Measurements from ENCODE around the gene CAP1. TPM values are rescaled to one million over a fixed set of nuclear protein-coding genes. Genes with fewer than 3 reads are reported as not detected.

Gene CAP1
- total and polyA plus RNA-seq, 2 donors: 202 to 268 TPM

DNA sequence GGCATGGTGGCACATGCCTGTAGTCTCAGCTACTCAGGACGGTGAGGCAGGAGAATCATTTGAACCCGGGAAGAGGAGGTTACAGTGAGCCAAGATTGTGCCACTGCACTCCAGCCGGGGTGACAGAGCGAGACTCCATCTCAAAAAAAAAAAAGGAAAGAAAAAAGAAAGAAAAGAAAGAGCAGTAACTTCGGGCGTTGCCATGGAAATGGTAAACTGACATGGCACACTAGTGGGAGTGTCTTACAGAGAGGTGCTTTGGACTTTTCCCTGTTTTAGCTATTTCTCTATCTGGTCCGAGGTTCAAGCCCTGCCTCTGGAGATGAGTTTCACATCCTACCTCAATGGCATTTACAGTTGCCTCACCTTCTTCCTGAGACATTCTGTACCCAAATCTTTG lies 79.6 kb downstream of the CAP1 start:
- DNase-seq (ENCODE audit: low read depth in 6 of 9, low spot score in 9 of 9): no peak
- peaks cover 0 to 2% of the 10 kb centered on the region in 2 donors for H3K27me3 ChIP-seq (ENCODE audit: control insufficient read depth in 2 of 2, insufficient read depth in 1 of 2, low read length in 1 of 2)
- H3K9me3 ChIP-seq (ENCODE audit: control insufficient read depth in 2 of 2, insufficient read depth in 1 of 2, low read length in 1 of 2): no peaks in the 10 kb centered on the region
- H3K4me1 ChIP-seq (ENCODE audit: control insufficient read depth in 2 of 2, insufficient read depth in 2 of 2, low read length in 2 of 2): no peaks in the 10 kb centered on the region
- WGBS: 95% methylated on average over 7 of the region's 7 CpGs
- H3K27ac ChIP-seq (ENCODE audit: low read depth in 1 of 2, low read length in 1 of 2): no peak overlapping the region
- H3K4me3 ChIP-seq (ENCODE audit: low read length in 2 of 2): no peak overlapping the region
- H3K36me3 ChIP-seq (ENCODE audit: control insufficient read depth in 2 of 2, insufficient read depth in 2 of 2, low read length in 1 of 2): no peaks in the 10 kb centered on the region

Other genes with a start within 250 kb of the CAP1 start
- gene TRIT1, start 157.2 kb upstream of the CAP1 start, total RNA-seq: 22.9 TPM
- gene TRIT1, start 157.2 kb upstream of the CAP1 start, polyA plus RNA-seq: 27.2 TPM
- 12.4 TPM for gene MYCL, start 138.8 kb upstream of the CAP1 start, total RNA-seq
- gene MYCL, start 138.8 kb upstream of the CAP1 start, polyA plus RNA-seq: 8.9 TPM
- gene MFSD2A, start 85.6 kb upstream of the CAP1 start, total RNA-seq: 2.3 TPM
- 2.9 TPM for gene MFSD2A, start 85.6 kb upstream of the CAP1 start, polyA plus RNA-seq
- 81.5 TPM for gene PPT1, start 56.5 kb downstream of the CAP1 start, total RNA-seq
- gene PPT1, start 56.5 kb downstream of the CAP1 start, polyA plus RNA-seq: 97.3 TPM
- gene RLF, start 120.7 kb downstream of the CAP1 start, total RNA-seq: 22.4 TPM
- gene RLF, start 120.7 kb downstream of the CAP1 start, polyA plus RNA-seq: 10.8 TPM
- not detected for gene TMCO2, start 207.2 kb downstream of the CAP1 start, total RNA-seq
- gene TMCO2, start 207.2 kb downstream of the CAP1 start, polyA plus RNA-seq: 0.30 TPM
- gene ZMPSTE24, start 217.5 kb downstream of the CAP1 start, total RNA-seq: 23.4 TPM
- 23.7 TPM for gene ZMPSTE24, start 217.5 kb downstream of the CAP1 start, polyA plus RNA-seq

All from thymus (tissue), 11 donors.